ENCODE measurements around the gene GABBR1.

DNA sequence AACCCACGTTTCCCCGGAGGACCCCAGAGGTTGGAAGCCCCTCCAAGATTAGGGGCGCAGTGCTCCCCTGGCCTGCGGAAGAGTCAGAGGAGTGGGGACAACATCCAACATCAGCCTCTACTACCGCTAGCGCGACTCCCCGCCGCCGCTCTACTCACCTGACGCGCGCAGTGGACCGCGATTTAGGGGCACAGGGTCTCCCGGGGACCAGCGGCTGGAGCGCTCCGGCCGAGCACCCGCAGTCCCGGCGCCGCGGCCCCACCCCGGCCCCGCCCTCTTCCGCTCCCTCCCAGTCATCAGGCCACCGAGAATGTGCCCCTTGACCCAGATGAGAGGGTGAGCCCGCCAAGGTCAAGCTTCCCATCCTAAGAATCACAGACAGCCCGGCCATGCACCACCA, 47.9 kb upstream of the GABBR1 start, which contains the start of gene ZFP57:
- TF ChIP-seq TAF1 (IDR thresholded peaks at IDR 0.05; ENCODE audit: low read depth) (no peak), YY1 (IDR thresholded peaks at IDR 0.05; ENCODE audit: low read depth) (no peak), EGR1 (IDR thresholded peaks at IDR 0.05) (no peak)
